Uterus (tissue), 4 donors: Measurements from ENCODE around the gene RIMS1. TPM values are rescaled to one million over a fixed set of nuclear protein-coding genes. Genes with fewer than 3 reads are reported as not detected.

ENCODE experiments used
- DNase-seq, 2 donors: peaks; one replicate each; pipeline ENCODE4 v3.0.0-alpha.2; 2019 to 2020
- H3K27ac ChIP-seq, 2 donors: fragments of 200-600 bp; sonication (generic); 1 replicate in 1 of 2; 2 replicates in 1 of 2; pipeline ENCODE4 v1.5.1; 2016 to 2018
- H3K27me3 ChIP-seq, 2 donors: fragments of 200-600 bp; sonication (generic); one replicate each; pipeline ENCODE4 v1.5.1; 2018 to 2019; ENCODE audit warnings: control low read depth in 1 of 2
- H3K36me3 ChIP-seq, 2 donors: fragments of 200-600 bp; sonication (generic); one replicate each; pipeline ENCODE4 v1.5.1; 2019; ENCODE audit warnings: control low read depth in 1 of 2
- H3K4me1 ChIP-seq, 2 donors: fragments of 200-600 bp; sonication (generic); one replicate each; pipeline ENCODE4 v1.5.1; 2018 to 2019; ENCODE audit warnings: control low read depth in 1 of 2
- H3K4me3 ChIP-seq, 2 donors: fragments of 200-600 bp; sonication (generic); 1 replicate in 1 of 2; 2 replicates in 1 of 2; pipeline ENCODE4 v1.5.1; 2018 to 2019; ENCODE audit warnings: mild to moderate bottlenecking in 1 of 2
- H3K9me3 ChIP-seq, 2 donors: fragments of 200-600 bp; sonication (generic); one replicate each; pipeline ENCODE4 v1.5.1; 2019; ENCODE audit warnings: control low read depth in 1 of 2
- POLR2A ChIP-seq, 2 donors: fragments of 450-650 bp; IDR thresholded peaks; one replicate each; pipeline ENCODE4 v1.6.1; 2016; ENCODE audit warnings: antibody characterized with exemption in 2 of 2, mild to moderate bottlenecking in 1 of 2, moderate library complexity in 1 of 2
- intact Hi-C: fragments of 100-400 bp; cut with DNase I; formaldehyde crosslinking; loops from one replicate; pipeline ENCODE4 v1.15.1; 2023; ENCODE audit warnings: low total_unique reads
- total RNA-seq, 4 donors: library from RNA; depleted of rRNA in 3 of 4; stranded (reverse); fragments of >200 nt in 3 of 4; gene quantifications; one replicate each; pipeline versions ENCODE4 v1.1.0 to v1.2.4, GENCODE V29; 2014 to 2023
- TF ChIP-seq, protein P1 (sequence below), 4 experiments: fragments of 200-600 bp in 2 of 4; fragments of 450-650 bp in 2 of 4; sonication (generic) in 2 of 4; IDR thresholded peaks; one replicate each; pipeline ENCODE4 v1.5.1; 2016 to 2019; ENCODE audit warnings: antibody characterized with exemption in 4 of 4, mild to moderate bottlenecking in 2 of 4, moderate library complexity in 1 of 4
- donor health status: DM: yes; HTN: yes; CAD: no.

RIMS1 gene
- total RNA-seq, 4 donors from 2014 or later: 0.88 to 24.9 TPM; not detected in 2

DNA sequence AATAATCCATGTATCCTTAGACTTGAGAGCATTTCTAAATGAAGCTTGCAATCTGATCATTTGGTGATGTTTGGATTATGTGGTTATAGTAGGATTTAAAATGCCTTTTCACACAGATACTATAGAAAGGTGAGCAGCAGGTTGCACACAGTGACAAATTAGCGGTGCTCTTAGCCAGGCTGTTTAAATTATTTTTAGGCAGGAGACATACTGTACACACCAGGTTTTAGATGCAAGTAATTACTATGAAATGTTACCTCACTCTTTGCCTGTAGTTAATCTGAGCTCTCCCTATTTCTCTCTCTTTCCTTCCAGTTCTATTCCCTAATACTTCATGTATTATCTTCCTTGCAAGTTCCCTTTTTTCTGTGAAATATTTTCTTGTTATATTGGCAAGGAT is 191.7 kb downstream of the RIMS1 start:
- no peak for DNase-seq
- Histone ChIP-seq H3K4me3 (no peak overlapping the region), H3K27me3 (no peaks in the 10 kb centered on the region), H3K27ac (no peak overlapping the region), H3K9me3 (no peaks in the 10 kb centered on the region), H3K36me3 (no peaks in the 10 kb centered on the region), H3K4me1 (no peaks in the 10 kb centered on the region)
- no peak for TF ChIP-seq POLR2A (IDR thresholded peaks at IDR 0.05)
- TF ChIP-seq, protein P1, sequence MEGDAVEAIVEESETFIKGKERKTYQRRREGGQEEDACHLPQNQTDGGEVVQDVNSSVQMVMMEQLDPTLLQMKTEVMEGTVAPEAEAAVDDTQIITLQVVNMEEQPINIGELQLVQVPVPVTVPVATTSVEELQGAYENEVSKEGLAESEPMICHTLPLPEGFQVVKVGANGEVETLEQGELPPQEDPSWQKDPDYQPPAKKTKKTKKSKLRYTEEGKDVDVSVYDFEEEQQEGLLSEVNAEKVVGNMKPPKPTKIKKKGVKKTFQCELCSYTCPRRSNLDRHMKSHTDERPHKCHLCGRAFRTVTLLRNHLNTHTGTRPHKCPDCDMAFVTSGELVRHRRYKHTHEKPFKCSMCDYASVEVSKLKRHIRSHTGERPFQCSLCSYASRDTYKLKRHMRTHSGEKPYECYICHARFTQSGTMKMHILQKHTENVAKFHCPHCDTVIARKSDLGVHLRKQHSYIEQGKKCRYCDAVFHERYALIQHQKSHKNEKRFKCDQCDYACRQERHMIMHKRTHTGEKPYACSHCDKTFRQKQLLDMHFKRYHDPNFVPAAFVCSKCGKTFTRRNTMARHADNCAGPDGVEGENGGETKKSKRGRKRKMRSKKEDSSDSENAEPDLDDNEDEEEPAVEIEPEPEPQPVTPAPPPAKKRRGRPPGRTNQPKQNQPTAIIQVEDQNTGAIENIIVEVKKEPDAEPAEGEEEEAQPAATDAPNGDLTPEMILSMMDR (IDR thresholded peaks at IDR 0.05): no peak
- intact Hi-C loops: no loop called here

DNA sequence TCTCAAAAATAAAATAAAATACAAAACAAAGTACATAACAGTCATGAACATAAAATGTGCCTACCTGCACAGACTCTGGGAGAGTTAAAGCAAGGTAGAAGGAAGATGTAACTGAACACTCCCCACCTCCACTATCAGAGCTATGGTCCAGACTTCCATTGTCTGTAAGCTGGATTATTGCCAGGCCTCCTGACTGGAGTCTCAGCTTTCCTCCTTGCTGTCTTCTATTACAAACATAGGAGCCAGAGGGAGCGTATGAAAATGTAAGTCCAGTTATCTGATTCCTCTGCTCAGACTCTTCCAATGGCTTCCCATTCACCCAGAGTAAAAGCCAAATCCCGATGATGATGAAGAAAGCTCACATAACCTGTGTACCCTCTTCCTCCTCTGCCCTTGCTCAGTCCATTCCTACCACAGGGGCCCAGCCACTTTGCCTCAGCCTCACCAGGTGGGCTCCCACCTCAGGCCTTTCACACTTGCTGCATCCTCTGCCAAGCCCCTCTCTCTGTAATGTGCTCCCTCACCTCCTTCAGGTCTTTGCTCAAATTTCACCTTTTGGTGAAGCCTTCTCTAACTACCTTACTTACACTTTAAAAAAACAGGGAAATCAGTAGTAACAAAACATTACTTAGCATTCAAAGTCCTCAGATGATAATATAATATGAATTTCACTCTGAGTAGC is 194.1 kb downstream of the RIMS1 start:
- H3K4me3 ChIP-seq: no peak overlapping the region
- no peak overlapping the region for H3K27ac ChIP-seq
- no peaks in the 10 kb centered on the region for H3K36me3 ChIP-seq
- no peaks in the 10 kb centered on the region for H3K9me3 ChIP-seq
- intact Hi-C loops: no loop called here
- no peak for DNase-seq
- no peaks in the 10 kb centered on the region for H3K27me3 ChIP-seq
- TF ChIP-seq POLR2A (IDR thresholded peaks at IDR 0.05): no peak
- TF ChIP-seq, protein P1 (IDR thresholded peaks at IDR 0.05): no peak
- H3K4me1 ChIP-seq: no peaks in the 10 kb centered on the region

DNA sequence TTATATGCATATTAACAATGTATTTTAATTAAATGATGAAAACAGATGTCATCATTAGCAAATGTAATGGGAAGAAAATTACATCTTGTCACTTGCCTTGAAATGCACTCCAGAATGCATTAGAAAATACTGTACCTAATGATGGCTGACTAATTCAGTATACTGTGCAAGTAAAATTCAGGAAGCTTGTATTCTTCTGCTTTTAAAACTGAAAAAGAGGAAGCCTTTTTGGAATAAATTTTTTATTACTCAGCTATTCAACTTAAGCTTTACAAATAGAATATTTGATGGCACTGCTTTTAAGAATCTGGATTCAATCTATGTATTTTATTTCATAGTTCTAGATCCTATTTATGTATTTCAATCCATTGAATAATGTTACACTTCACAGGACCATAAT is 195.5 kb downstream of the RIMS1 start:
- intact Hi-C loops: no loop called here

DNA sequence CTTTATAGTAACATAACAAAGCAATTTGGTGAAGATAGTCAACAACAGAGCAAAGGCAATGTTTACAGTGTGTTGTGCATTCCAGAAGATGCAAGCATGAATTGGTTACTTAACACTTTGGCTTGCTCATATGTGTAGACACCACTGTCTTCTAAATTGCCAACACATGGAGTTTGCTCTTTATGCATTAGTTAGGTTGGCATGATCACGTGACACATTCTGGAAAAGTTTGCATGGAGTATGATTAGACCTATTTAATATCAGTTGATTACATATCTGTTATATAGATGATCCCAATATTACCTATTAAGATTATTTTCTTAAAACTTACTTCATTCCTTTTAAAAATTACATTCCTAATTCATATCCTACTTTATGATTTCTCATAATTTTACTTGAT is 197.6 kb downstream of the RIMS1 start:
- no peak overlapping the region for H3K4me3 ChIP-seq
- H3K27me3 ChIP-seq: no peaks in the 10 kb centered on the region
- TF ChIP-seq POLR2A (IDR thresholded peaks at IDR 0.05): no peak
- TF ChIP-seq, protein P1 (IDR thresholded peaks at IDR 0.05): no peak
- DNase-seq: no peak
- H3K27ac ChIP-seq: no peak overlapping the region
- H3K36me3 ChIP-seq: no peaks in the 10 kb centered on the region
- H3K4me1 ChIP-seq: no peaks in the 10 kb centered on the region
- intact Hi-C loops: no loop called here
- H3K9me3 ChIP-seq: no peaks in the 10 kb centered on the region

More for the DNA sequence above, 195.5 kb downstream of the RIMS1 start:
- TF ChIP-seq POLR2A (IDR thresholded peaks at IDR 0.05): no peak
- TF ChIP-seq, protein P1 (IDR thresholded peaks at IDR 0.05): no peak
- Histone ChIP-seq H3K36me3 (no peaks in the 10 kb centered on the region), H3K27ac (no peak overlapping the region), H3K27me3 (no peaks in the 10 kb centered on the region), H3K9me3 (no peaks in the 10 kb centered on the region), H3K4me1 (no peaks in the 10 kb centered on the region), H3K4me3 (no peak overlapping the region)
- no peak for DNase-seq

DNA sequence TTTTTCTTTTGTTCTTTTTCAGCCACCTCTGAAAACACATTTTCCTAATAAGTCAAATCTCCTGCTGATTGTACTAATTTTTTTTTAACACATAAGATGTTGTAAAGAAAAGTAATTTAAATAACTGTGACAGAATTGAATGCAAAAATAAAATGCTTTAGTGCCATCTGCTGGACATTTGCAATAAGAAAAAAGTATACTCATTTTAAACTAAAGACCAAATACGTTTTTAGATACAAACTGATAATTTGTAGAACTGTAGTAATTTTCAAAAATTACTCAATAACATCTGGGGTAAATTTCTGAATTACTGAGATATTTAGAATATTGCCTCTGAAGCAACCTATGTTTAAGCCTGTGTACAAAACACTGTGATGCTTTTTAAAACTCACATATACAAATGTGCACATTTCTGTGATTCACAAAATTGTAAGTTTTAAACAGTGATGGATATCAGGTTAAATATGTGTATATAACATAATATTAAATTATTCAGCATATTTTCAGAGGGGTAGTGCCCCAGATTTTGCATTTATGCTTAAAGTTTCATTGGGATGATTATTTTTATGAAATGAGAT is 198.7 kb downstream of the RIMS1 start:
- no peak for TF ChIP-seq POLR2A (IDR thresholded peaks at IDR 0.05)
- TF ChIP-seq, protein P1 (IDR thresholded peaks at IDR 0.05): peak in 1 of 4 experiments; percentile 33
- Histone ChIP-seq H3K9me3 (no peaks in the 10 kb centered on the region), H3K27me3 (no peaks in the 10 kb centered on the region), H3K4me1 (no peaks in the 10 kb centered on the region), H3K36me3 (no peaks in the 10 kb centered on the region), H3K4me3 (no peak overlapping the region), H3K27ac (no peak overlapping the region)
- intact Hi-C loops: no loop called here
- DNase-seq: no peak
